SIG-M5 treated with dmso at 0.1 percent for 504 hours (cell line): ENCODE results near the gene PDZD2.
A peak's percentile ranks its signal among the peaks of the same experiment; 100 is the strongest.
"Not testable (repeated sequence)": the region's sequence is repeated elsewhere in the genome, so short reads cannot be mapped to it uniquely, and the experiment has no call there.

Experiments
- DNase-seq: peaks from one replicate; lab custom pipeline; 2025; ENCODE audit not compliant: unreplicated experiment; lab: John Stamatoyannopoulos, UW

The PDZD2 gene

GRCh38 chr5:31996909-31997308 is 358.0 kb downstream of the PDZD2 start:
- no peak for DNase-seq

- no peak for DNase-seq
Measured at GRCh38 chr5:31999470-31999869, 360.5 kb downstream of the PDZD2 start.

- DNase-seq, result no peak
Measured at GRCh38 chr5:32000731-32001130, 361.8 kb downstream of the PDZD2 start.

GRCh38 chr5:32001284-32001683 is 362.4 kb downstream of the PDZD2 start:
- no peak for DNase-seq

GRCh38 chr5:32001707-32002106 is 362.8 kb downstream of the PDZD2 start:
- DNase-seq, result no peak

GRCh38 chr5:32002755-32003154 is 363.8 kb downstream of the PDZD2 start:
- DNase-seq, result no peak

- DNase-seq, result no peak
Measured at GRCh38 chr5:32003981-32004380, 365.1 kb downstream of the PDZD2 start.

GRCh38 chr5:32004404-32004803 is 365.5 kb downstream of the PDZD2 start:
- no peak for DNase-seq

- no peak for DNase-seq
Measured at GRCh38 chr5:32008746-32009145, 369.8 kb downstream of the PDZD2 start.

GRCh38 chr5:32013658-32014057 is 374.7 kb downstream of the PDZD2 start:
- DNase-seq, result no peak

GRCh38 chr5:32014096-32014745 is 375.3 kb downstream of the PDZD2 start:
- DNase-seq, result no peak

GRCh38 chr5:32015262-32015661 is 376.3 kb downstream of the PDZD2 start:
- DNase-seq, result not testable (repeated sequence)

- no peak for DNase-seq
Measured at GRCh38 chr5:32017692-32018367, 378.9 kb downstream of the PDZD2 start.

- no peak for DNase-seq
Measured at GRCh38 chr5:32018476-32019436, 379.8 kb downstream of the PDZD2 start.

GRCh38 chr5:32020271-32020670 is 381.3 kb downstream of the PDZD2 start:
- DNase-seq, result peak; percentile 48

GRCh38 chr5:32020946-32021345 is 382.0 kb downstream of the PDZD2 start:
- no peak for DNase-seq

GRCh38 chr5:32021771-32022170 is 382.8 kb downstream of the PDZD2 start:
- DNase-seq, result no peak

GRCh38 chr5:32022638-32023037 is 383.7 kb downstream of the PDZD2 start:
- no peak for DNase-seq

- no peak for DNase-seq
Measured at GRCh38 chr5:32023816-32024215, 384.9 kb downstream of the PDZD2 start.

- DNase-seq, result no peak
Measured at GRCh38 chr5:32024751-32025150, 385.8 kb downstream of the PDZD2 start.

GRCh38 chr5:32027093-32027716 is 388.3 kb downstream of the PDZD2 start:
- no peak for DNase-seq
